Adrenal gland (tissue), 12 donors: ENCODE data around the gene UHMK1. TPM values are rescaled to one million over a fixed set of nuclear protein-coding genes. Genes with fewer than 3 reads are reported as not detected.
"Not testable (repeated sequence)": the region's sequence is repeated elsewhere in the genome, so short reads cannot be mapped to it uniquely, and the experiment has no call there.

Experiments
- DNase-seq, 7 donors: peaks; one replicate each; pipeline ENCODE4 v3.0.0-alpha.2; 2019 to 2020
- H3K27ac ChIP-seq, 5 donors: fragments of 200-600 bp; sonication (generic) in 4 of 5; 1 replicate in 3 of 5; 2 replicates in 2 of 5; pipeline versions ENCODE4 v1.5.1 to v1.8.0; 2016 to 2020; ENCODE audit warnings: mild to moderate bottlenecking in 1 of 5
- H3K27me3 ChIP-seq: fragments of 200-600 bp; 2 replicates; pipeline ENCODE4 v1.8.0; 2021
- H3K36me3 ChIP-seq, 2 donors: fragments of 200-600 bp; replicated peaks in 1 of 2; 1 replicate in 1 of 2; 2 replicates in 1 of 2; pipeline versions ENCODE4 v1.5.1 to v1.8.0; 2018 to 2022
- H3K4me1 ChIP-seq, 2 donors: fragments of 200-600 bp; replicated peaks in 1 of 2; 1 replicate in 1 of 2; 2 replicates in 1 of 2; pipeline versions ENCODE4 v1.5.1 to v1.8.0; 2018 to 2021
- H3K4me3 ChIP-seq, 4 donors: fragments of 200-600 bp; sonication (generic) in 3 of 4; one replicate each; pipeline ENCODE4 v1.5.1; 2016 to 2018
- H3K9me3 ChIP-seq, 3 donors: fragments of 200-600 bp; sonication (generic) in 1 of 3; replicated peaks in 1 of 3; 1 replicate in 2 of 3; 2 replicates in 1 of 3; pipeline versions ENCODE4 v1.5.1 to v1.8.0; 2016 to 2021
- POLR2A ChIP-seq, 2 donors: fragments of 450-650 bp; IDR thresholded peaks; one replicate each; pipeline ENCODE4 v1.6.1; 2017; ENCODE audit warnings: antibody characterized with exemption in 2 of 2, mild to moderate bottlenecking in 2 of 2, moderate library complexity in 1 of 2
- WGBS, 4 donors: extraction: QIAGEN DNeasy Blood & Tissue Kit in 2 of 4; methylation state at CpG; one replicate each; pipeline versions ENCODE4 v1.1.5 to v1.1.7; 2013 to 2017; 5-methylcytosine and 5-hydroxymethylcytosine counted together
- intact Hi-C, 2 donors: fragments of 100-400 bp; cut with DNase I; formaldehyde crosslinking; loops; one replicate each; pipeline versions ENCODE4 v1.14.1 to v1.15.0; 2022 to 2023
- polyA plus RNA-seq, 3 donors: library from polyadenylated mRNA; stranded (reverse); fragments of 200-250 nt in 2 of 3; fragments of 350-450 nt in 1 of 3; fragmentation: Illumina TruSeq in 1 of 3; extraction: RNeasy Lipid Tissue Mini Kit (QIAGEN cat#74804) in 1 of 3; gene quantifications; one replicate each; pipeline ENCODE4 v1.2.3, GENCODE V29; 2013 to 2014
- total RNA-seq, 9 donors: library from RNA; depleted of rRNA in 4 of 9; stranded (reverse); fragments of >200 nt in 4 of 9; fragments of 120-200 nt in 1 of 9; fragmentation: NEBNext Ultra II Directional in 1 of 9; extraction: Animal tissue kit (Norgen Biotek cat#: 25700) in 1 of 9; gene quantifications; one replicate each; pipeline versions ENCODE4 v1.1.0 to v1.2.4, GENCODE V29; 2013 to 2023
- TF ChIP-seq, protein P1 (sequence below), 6 experiments: fragments of 450-650 bp in 4 of 6; fragments of 200-600 bp in 2 of 6; sonication (generic) in 1 of 6; IDR thresholded peaks; 1 replicate in 5 of 6; 2 replicates in 1 of 6; pipeline versions ENCODE4 v1.5.1 to v1.8.0; 2016 to 2021; ENCODE audit warnings: antibody characterized with exemption in 6 of 6, mild to moderate bottlenecking in 2 of 6, moderate library complexity in 1 of 6
- donor health status: healthy with polysubstance abuse.
- donor health status: Bipolar disorder and iron deficiency.
- donor health status: DM: yes; HTN: yes; CAD: no.
- donor health status: DM: no; HTN: no; CAD: no.
- donor health status: DM: no; HTN: no; CAD: no.
- donor health status: DM: yes; HTN: yes; CAD: no.

The UHMK1 gene
- total and polyA plus RNA-seq, 12 donors, result 9.5 to 81.6 (median 56.0) TPM

DNA sequence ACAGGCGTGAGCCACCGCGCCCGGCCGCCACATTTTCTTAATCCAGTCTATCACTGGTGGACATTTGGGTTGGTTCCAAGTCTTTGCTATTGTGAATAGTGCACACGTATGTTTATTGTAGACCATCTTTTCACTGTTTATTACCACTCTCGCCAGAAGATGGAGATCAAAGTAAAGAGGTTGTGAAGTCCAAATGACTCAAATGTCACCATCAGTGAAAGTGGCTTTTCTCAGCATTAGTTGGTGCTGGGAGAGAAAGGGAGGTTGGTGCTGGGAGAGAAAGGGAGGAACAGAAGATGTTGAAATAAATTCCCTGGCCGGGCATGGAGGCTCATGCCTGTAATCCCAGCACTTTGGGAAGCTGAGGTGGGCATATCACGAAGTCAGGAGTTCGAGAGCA is 10.4 kb upstream of the UHMK1 start:
- TF ChIP-seq, protein P1, sequence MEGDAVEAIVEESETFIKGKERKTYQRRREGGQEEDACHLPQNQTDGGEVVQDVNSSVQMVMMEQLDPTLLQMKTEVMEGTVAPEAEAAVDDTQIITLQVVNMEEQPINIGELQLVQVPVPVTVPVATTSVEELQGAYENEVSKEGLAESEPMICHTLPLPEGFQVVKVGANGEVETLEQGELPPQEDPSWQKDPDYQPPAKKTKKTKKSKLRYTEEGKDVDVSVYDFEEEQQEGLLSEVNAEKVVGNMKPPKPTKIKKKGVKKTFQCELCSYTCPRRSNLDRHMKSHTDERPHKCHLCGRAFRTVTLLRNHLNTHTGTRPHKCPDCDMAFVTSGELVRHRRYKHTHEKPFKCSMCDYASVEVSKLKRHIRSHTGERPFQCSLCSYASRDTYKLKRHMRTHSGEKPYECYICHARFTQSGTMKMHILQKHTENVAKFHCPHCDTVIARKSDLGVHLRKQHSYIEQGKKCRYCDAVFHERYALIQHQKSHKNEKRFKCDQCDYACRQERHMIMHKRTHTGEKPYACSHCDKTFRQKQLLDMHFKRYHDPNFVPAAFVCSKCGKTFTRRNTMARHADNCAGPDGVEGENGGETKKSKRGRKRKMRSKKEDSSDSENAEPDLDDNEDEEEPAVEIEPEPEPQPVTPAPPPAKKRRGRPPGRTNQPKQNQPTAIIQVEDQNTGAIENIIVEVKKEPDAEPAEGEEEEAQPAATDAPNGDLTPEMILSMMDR (IDR thresholded peaks at IDR 0.05), result no peak
- no peak for TF ChIP-seq POLR2A (IDR thresholded peaks at IDR 0.05)
- DNase-seq, result no peak
- no peaks in the 10 kb centered on the region for H3K9me3 ChIP-seq
- no peak overlapping the region for H3K27ac ChIP-seq
- H3K36me3 ChIP-seq, result no peaks in the 10 kb centered on the region
- WGBS, 4 donors, result 76 to 86% (median 83%) methylated on average over 6 to 10 of the region's 10 CpGs
- intact Hi-C loops, result no loop called here
- no peaks in the 10 kb centered on the region for H3K27me3 ChIP-seq
- no peak overlapping the region for H3K4me3 ChIP-seq
- H3K4me1 ChIP-seq, result no peaks in the 10 kb centered on the region

DNA sequence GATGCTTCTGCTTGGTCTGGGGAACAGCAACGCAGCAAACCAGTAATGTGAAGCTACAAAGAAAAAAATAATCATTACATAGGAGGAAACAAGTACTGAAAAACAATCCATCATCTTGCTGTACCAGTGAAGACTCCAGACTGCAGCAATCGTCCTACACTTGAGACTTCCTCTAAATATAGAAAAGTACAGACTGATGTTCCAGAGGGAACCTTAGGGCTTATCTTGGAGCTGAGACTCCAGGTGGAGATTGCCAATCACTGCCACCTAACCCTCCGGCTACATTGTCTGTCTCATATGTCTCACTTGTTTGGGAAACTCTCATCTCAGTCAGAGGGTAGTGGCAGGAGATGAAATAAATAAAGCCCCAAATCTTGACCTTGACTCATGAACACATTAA is 9.4 kb upstream of the UHMK1 start:
- Histone ChIP-seq H3K27ac (no peak overlapping the region), H3K4me3 (no peak overlapping the region), H3K36me3 (no peaks in the 10 kb centered on the region), H3K9me3 (no peaks in the 10 kb centered on the region), H3K27me3 (no peaks in the 10 kb centered on the region), H3K4me1 (no peaks in the 10 kb centered on the region)
- no peak for DNase-seq
- intact Hi-C loops, result no loop called here
- TF ChIP-seq, protein P1 (IDR thresholded peaks at IDR 0.05), result no peak
- TF ChIP-seq POLR2A (IDR thresholded peaks at IDR 0.05), result no peak
- 51 to 60% (median 57%) methylated on average over 3 of the region's 3 CpGs for WGBS, 4 donors

DNA sequence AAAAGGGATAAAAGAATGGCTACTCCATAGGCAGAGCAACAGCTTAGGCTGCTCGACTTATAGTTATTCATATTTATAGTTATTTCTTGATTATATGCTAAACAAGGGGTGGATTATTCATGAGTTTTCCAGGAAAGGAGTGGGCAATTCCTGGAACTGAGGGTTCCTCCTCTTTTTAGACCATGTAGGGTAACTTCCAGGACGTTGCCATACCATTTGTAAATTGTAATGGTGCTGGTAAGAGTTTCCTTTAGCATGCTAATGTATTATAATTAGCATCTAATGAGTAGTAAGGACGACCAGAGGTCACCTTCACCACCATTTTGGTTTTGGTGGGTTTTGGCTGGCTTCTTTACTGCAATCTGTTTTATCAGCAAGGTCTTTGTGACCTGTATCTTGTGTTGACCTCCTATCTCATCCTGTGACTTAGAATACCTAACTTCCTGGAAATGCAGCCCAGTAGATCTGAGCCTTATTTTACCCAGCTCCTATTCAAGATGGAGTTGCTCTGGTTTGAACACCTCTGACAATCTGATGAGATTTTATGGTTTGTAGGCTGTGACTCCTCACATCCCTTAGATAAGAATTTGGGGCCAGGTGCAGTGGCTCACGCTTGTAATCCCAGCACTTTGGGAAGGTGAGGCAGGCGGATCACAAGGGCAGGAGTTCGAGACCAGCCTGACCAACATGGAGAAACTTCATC is 1.9 kb upstream of the UHMK1 start:
- 73 to 80% (median 77%) methylated on average over 4 to 6 of the region's 6 CpGs for WGBS, 4 donors
- not testable (repeated sequence) for H3K4me3 ChIP-seq, DNase-seq, H3K36me3 ChIP-seq, H3K27ac ChIP-seq, H3K27me3 ChIP-seq, H3K9me3 ChIP-seq
- intact Hi-C loops, result loop anchor here in 1 of 2 donors (10.0 kb wide), 2 partner anchors 119 to 221 kb away; no protein-coding TSS in a partner anchor
- H3K4me1 ChIP-seq, result peaks cover 10 to 28% of the 10 kb centered on the region in 2 donors

DNA sequence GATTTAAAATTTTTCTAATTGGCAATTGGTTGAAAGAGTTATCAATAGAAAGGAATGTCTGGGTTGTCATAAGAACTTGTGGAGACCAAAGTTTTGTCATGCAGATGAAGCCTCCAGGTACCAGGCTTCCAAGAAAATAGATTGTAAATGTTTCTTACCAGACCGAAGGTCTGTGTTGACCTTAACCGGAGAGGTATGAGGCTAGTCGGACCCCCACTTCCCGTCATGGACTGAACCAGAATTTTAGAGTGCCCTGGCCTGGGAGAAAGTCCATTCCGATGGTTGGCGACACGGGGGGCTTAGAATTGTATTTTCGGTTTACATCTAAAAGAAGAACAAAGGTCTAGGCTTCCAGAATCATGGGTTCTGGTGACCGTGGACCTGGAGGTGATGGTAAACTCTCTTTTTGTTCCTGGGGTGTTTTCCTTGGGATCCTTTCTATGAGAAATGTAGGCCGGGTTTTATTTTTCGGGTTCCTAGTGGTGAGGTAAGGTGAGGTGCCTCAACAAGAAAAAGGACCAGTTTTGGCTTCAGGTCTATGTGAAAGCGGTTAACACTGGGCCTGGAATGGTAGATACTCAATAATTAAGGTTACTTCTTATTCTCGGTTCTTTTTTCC is 405 bp upstream of the UHMK1 start:
- no peaks in the 10 kb centered on the region for H3K27me3 ChIP-seq
- DNase-seq, result peak in 2 of 7 donors; percentile 23 to 25
- no peaks in the 10 kb centered on the region for H3K9me3 ChIP-seq
- peak overlapping the region; percentile 9 to 94 (median 64) for H3K4me3 ChIP-seq
- TF ChIP-seq, protein P1 (IDR thresholded peaks at IDR 0.05), result peak in 3 of 6 experiments; percentile 1 to 21 (median 17)
- TF ChIP-seq POLR2A (IDR thresholded peaks at IDR 0.05), result no peak
- 39 to 56% (median 43%) methylated on average over 13 of the region's 13 CpGs for WGBS, 4 donors
- H3K4me1 ChIP-seq, result peaks cover 10 to 31% of the 10 kb centered on the region in 2 donors
- intact Hi-C loops, result loop anchor here in 1 of 2 donors (10.0 kb wide), 2 partner anchors 118 to 222 kb away; no protein-coding TSS in a partner anchor
- H3K36me3 ChIP-seq, result peaks cover 0 to 20% of the 10 kb centered on the region in 2 donors
- H3K27ac ChIP-seq, result peak overlapping the region in 4 of 5 donors; percentile 90 to 96 (median 92)
